Adipocyte (in vitro differentiated cells): ENCODE data around the gene KRT15.

ENCODE experiments used
- DNase-seq: peaks from one replicate; pipeline ENCODE4 v3.0.0-alpha.2; 2015; ENCODE audit warnings: low read depth
- H3K27me3 ChIP-seq: replicated peaks from 2 replicates; pipeline ENCODE4 v1.7.0; 2013; ENCODE audit warnings: mild to moderate bottlenecking, low read length, moderate library complexity; ENCODE audit not compliant: control insufficient read depth, insufficient read depth
- H3K36me3 ChIP-seq: 2 replicates; pipeline ENCODE4 v1.7.0; 2013; ENCODE audit warnings: low read length, mild to moderate bottlenecking, moderate library complexity; ENCODE audit not compliant: control insufficient read depth, insufficient read depth, severe bottlenecking
- H3K4me1 ChIP-seq: 2 replicates; pipeline ENCODE4 v1.7.0; 2013; ENCODE audit warnings: mild to moderate bottlenecking, low read length, moderate library complexity; ENCODE audit not compliant: control insufficient read depth, insufficient read depth
- H3K4me3 ChIP-seq: 2 replicates; pipeline ENCODE4 v1.7.0; 2013; ENCODE audit warnings: mild to moderate bottlenecking, low read length, moderate library complexity
- H3K9ac ChIP-seq: 2 replicates; pipeline ENCODE4 v1.7.0; 2013; ENCODE audit warnings: mild to moderate bottlenecking, low read length, moderate library complexity
- H3K9me3 ChIP-seq: 2 replicates; pipeline ENCODE4 v1.7.0; 2013; ENCODE audit warnings: mild to moderate bottlenecking, low read length, moderate library complexity; ENCODE audit not compliant: control insufficient read depth

The KRT15 gene

GRCh38 chr17:41496803-41497484 is 21.7 kb downstream of the KRT15 start:
- peak; percentile 73 for DNase-seq
- H3K4me1 ChIP-seq = peaks cover 16% of the 10 kb centered on the region
- H3K36me3 ChIP-seq = no peaks in the 10 kb centered on the region
- no peak overlapping the region for H3K4me3 ChIP-seq
- no peaks in the 10 kb centered on the region for H3K9me3 ChIP-seq
- peak overlapping the region; percentile 27 for H3K9ac ChIP-seq
- H3K27me3 ChIP-seq = no peaks in the 10 kb centered on the region

DNA sequence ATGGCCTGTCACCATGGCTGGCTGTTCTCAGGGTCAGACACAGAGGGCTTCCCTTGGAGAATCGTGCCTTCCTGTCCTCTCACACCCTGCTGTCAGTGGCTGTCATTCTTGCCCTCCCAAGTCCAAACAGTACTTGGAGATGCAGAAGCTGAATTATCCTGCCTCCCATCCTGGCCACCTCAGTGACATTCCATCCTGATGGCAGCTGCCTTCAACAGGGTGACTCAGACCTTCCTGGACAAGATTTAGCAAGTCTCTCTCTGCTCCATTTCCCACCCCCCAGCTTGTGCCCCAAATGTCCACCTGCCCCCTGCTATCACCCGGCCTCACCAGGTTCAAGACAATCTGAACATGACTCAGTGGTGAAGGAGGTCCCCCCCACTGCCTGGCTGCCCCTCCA is 24.2 kb downstream of the KRT15 start:
- H3K9ac ChIP-seq = no peak overlapping the region
- no peak overlapping the region for H3K4me3 ChIP-seq
- H3K9me3 ChIP-seq = no peaks in the 10 kb centered on the region
- H3K4me1 ChIP-seq = peaks cover 16% of the 10 kb centered on the region
- peaks cover 4% of the 10 kb centered on the region for H3K27me3 ChIP-seq
- H3K36me3 ChIP-seq = no peaks in the 10 kb centered on the region
- DNase-seq = peak; percentile 34

GRCh38 chr17:41492771-41493170 is 25.9 kb downstream of the KRT15 start:
- peak; percentile 14 for DNase-seq
- Histone ChIP-seq H3K4me3 (no peak overlapping the region), H3K9me3 (no peaks in the 10 kb centered on the region), H3K9ac (no peak overlapping the region), H3K4me1 (peaks cover 16% of the 10 kb centered on the region), H3K36me3 (no peaks in the 10 kb centered on the region), H3K27me3 (peaks cover 11% of the 10 kb centered on the region)

- Histone ChIP-seq H3K9ac (no peak overlapping the region), H3K4me3 (no peak overlapping the region), H3K9me3 (no peaks in the 10 kb centered on the region), H3K27me3 (peaks cover 15% of the 10 kb centered on the region), H3K4me1 (peaks cover 16% of the 10 kb centered on the region), H3K36me3 (no peaks in the 10 kb centered on the region)
- DNase-seq = no peak
These were observed 26.3 kb downstream of the KRT15 start for GRCh38 chr17:41492351-41492750.

GRCh38 chr17:41491476-41491875 is 27.2 kb downstream of the KRT15 start:
- H3K4me3 ChIP-seq = no peak overlapping the region

GRCh38 chr17:41490000-41490990 is 28.4 kb downstream of the KRT15 start:
- H3K4me1 ChIP-seq = peaks cover 13% of the 10 kb centered on the region
- H3K4me3 ChIP-seq = no peak overlapping the region
- peaks cover 28% of the 10 kb centered on the region for H3K27me3 ChIP-seq
- DNase-seq = no peak
- no peak overlapping the region for H3K9ac ChIP-seq
- no peaks in the 10 kb centered on the region for H3K9me3 ChIP-seq
- no peaks in the 10 kb centered on the region for H3K36me3 ChIP-seq

More at GRCh38 chr17:41491476-41491875, 27.2 kb downstream of the KRT15 start:
- Histone ChIP-seq H3K9ac (no peak overlapping the region), H3K9me3 (no peaks in the 10 kb centered on the region), H3K36me3 (no peaks in the 10 kb centered on the region), H3K27me3 (peaks cover 23% of the 10 kb centered on the region), H3K4me1 (peaks cover 13% of the 10 kb centered on the region)
- DNase-seq = no peak

DNA sequence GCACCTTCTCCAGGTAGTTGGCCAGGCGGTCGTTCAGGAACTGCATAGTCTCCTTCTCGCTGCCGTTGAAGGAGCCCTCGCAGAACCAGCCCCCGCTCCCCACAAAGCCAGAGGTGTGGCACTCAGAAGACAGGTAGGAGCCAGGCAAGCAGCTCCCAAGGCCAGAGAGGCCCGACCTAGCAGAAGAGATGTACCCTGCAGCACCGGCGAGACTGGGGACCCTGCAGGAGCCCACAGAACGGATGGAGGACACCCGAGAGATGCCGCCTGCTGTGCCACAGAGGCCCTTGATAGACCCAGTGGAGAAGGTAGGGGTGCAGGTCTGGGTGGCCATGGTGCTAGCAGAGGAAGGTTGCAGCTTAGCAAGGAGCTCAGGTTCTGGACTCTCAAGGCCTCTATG is 29.2 kb downstream of the KRT15 start, which contains the start of gene KRT36:
TSS of gene KRT36 (minus strand) at position 380 of the 400 bp plus-strand sequence. CDS start at position 334, 46 bp downstream.
- H3K9ac ChIP-seq = no peak within 1 kb of the TSS
- H3K36me3 ChIP-seq = no peaks in the 10 kb centered on the region
- H3K4me1 ChIP-seq = peaks cover 13% of the 10 kb centered on the region
- no peak for DNase-seq
- no peak within 1 kb of the TSS for H3K4me3 ChIP-seq
- H3K27me3 ChIP-seq = peaks cover 34% of the 10 kb centered on the region
- H3K9me3 ChIP-seq = no peaks in the 10 kb centered on the region

- no peaks in the 10 kb centered on the region for H3K9me3 ChIP-seq
- no peak for DNase-seq
- no peaks in the 10 kb centered on the region for H3K36me3 ChIP-seq
- H3K4me1 ChIP-seq = peaks cover under 1% of the 10 kb centered on the region
- H3K27me3 ChIP-seq = peaks cover 49% of the 10 kb centered on the region
- H3K4me3 ChIP-seq = no peak overlapping the region
- H3K9ac ChIP-seq = no peak overlapping the region
These were observed 31.7 kb downstream of the KRT15 start for GRCh38 chr17:41486809-41487530.

- Histone ChIP-seq H3K4me1 (no peaks in the 10 kb centered on the region), H3K9ac (no peak overlapping the region), H3K9me3 (no peaks in the 10 kb centered on the region), H3K27me3 (peaks cover 51% of the 10 kb centered on the region), H3K36me3 (no peaks in the 10 kb centered on the region), H3K4me3 (no peak overlapping the region)
- DNase-seq = no peak
These were observed 32.4 kb downstream of the KRT15 start for GRCh38 chr17:41486316-41486715.

DNA sequence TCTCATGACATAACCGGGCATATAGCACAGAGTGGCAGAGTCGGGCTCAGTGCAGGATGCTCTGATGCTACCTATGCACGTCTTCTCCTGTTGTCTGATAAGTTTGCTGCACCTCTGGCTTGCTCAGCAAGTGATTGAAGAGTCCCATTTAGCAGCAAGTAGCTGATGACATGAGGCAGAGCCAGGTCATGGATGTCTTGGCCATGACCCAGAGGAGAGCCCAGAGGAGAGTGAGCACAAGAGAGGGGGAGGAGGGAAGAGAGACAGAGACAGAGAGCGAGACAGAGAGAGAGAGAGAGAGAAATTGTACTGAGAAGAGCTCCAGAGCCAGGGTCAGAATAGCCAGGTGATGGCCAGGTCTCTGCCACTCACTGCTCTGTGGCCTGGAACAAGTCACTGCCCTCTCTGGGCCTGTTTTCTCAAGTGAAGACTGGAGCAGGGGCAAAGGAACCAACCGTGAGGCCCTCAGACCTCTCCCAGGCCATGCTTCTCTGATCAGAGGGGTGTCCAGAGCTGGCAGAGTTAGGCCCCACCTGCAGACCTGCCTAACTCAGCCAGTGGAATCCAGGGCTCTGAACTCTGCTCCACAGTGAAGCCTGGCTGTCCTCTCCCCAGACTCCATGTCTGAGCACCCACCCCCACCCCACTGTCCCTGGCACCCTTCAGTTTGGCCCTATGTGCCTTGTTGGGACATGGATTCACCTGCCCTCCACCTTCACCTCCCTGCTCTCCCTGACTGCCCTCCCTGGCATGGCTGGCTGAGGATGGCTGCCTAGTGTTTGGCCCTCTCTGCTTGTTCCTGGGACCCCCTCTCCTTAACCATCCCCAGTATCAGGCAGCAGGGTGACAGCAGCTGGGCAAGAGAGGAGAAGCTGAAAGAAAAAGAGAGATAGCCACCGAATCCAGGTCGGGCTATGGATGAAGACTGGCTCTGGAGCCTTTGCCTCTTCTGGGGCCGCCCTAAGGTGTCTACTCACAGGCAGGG is 33.5 kb downstream of the KRT15 start:
- Histone ChIP-seq H3K9me3 (no peaks in the 10 kb centered on the region), H3K27me3 (peaks cover 47% of the 10 kb centered on the region), H3K9ac (no peak overlapping the region), H3K4me1 (no peaks in the 10 kb centered on the region), H3K4me3 (no peak overlapping the region), H3K36me3 (no peaks in the 10 kb centered on the region)
- no peak for DNase-seq
